B cell (primary cell): ENCODE data around the gene LAMTOR3.

Experiments
- CTCF ChIP-seq: fragments of 200-600 bp; IDR thresholded peaks from one replicate; pipeline ENCODE4 v1.8.0; 2022; ENCODE audit warnings: antibody characterized with exemption, mild to moderate bottlenecking
- EZH2 ChIP-seq: IDR thresholded peaks from 2 replicates; pipeline ENCODE4 v1.6.1; 2012; ENCODE audit warnings: borderline replicate concordance, low read depth, mild to moderate bottlenecking, moderate library complexity, low read length; ENCODE audit not compliant: insufficient read depth, poor library complexity, severe bottlenecking

- TF ChIP-seq CTCF (no peak), EZH2 (no peak)
Measured at GRCh38 chr4:99917575-99917974, 23.3 kb upstream of the LAMTOR3 start.
